Endometrial microvascular endothelial cells (primary cell): ENCODE data around the gene IFNG. TPM values are rescaled to one million over a fixed set of nuclear protein-coding genes. Genes with fewer than 3 reads are reported as not detected.
"Not testable (repeated sequence)": the region's sequence is repeated elsewhere in the genome, so short reads cannot be mapped to it uniquely, and the experiment has no call there.

Source experiments
- in situ Hi-C: cut with HindIII; loops from 2 replicates; pipeline ENCODE4 v1.10.0; 2017; ENCODE audit warnings: low sequenced_read_pairs, low pct_unique_long_range_greater_than_20kb; ENCODE audit errors: inconsistent ontology term
- total RNA-seq: library from RNA; depleted of rRNA; stranded (reverse); fragments of >200 nt; gene quantifications from one replicate; pipeline ENCODE4 v1.2.3, GENCODE V29; 2015; ENCODE audit errors: inconsistent ontology term

IFNG gene
- not detected for total RNA-seq

DNA sequence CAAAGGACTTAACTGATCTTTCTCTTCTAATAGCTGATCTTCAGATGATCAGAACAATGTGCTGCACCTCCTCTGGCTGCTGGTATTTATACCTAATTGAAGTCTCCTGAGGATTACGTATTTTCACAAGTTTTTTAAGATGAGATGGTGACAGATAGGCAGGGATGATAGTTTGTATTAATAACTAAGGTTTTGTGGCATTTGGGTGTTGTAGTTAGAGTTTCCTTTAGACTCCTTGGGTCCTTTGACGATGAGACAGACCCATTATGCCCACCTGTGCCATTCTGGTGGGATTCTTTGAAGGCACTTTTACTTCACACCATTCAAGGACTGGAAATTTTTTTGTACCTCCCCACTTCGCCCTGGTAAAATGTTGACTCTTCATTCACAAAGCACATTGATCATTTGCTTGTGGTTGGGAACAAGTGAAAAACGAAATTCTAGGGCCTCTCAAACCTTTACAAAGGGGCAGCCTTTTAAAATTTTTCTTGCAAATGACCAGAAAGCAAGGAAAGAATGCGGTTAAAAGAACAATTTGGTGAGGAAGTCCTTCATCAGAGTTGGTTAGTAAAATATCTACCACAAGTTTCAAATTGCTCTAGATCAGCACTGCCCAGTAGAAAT is at the start of gene IFNG:
IFNG (minus strand) TSS at position 60 of the 624 bp plus-strand sequence. CDS start 125 bp downstream, outside the sequence.
- in situ Hi-C loops, result no loop called here

DNA sequence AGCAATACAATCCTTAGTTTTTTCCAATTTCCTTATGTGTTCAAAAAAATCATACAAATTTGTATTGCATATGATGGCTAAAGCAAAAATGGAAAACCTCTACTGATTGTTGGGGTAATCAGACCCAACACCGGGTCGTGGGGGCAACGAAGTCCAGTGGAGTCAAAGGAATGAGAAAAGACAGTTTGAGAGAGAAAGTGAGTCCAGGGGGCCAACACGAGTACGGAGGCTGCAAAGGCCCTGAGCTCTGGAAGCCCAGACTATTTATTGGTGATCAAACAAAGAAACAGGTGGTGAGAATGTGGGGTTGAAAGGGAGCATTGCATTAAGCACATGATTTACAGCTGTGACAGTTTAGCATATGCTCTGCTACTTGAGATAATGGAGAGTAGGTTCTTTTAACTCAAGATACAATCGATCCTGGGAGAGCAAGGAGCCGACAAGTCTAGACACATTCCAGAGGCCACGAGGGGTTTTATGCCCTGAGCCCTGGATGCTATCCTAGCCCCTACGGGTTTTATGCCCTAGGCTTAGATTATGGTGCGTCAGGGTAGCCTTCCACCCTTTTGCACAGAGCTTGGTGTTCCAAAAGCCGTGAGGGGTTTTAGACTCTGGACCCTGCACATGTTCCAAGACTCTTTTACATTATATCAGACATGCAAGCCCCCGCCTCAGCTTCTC is 49.6 kb upstream of the IFNG start:
- in situ Hi-C loops, result not testable (repeated sequence)

DNA sequence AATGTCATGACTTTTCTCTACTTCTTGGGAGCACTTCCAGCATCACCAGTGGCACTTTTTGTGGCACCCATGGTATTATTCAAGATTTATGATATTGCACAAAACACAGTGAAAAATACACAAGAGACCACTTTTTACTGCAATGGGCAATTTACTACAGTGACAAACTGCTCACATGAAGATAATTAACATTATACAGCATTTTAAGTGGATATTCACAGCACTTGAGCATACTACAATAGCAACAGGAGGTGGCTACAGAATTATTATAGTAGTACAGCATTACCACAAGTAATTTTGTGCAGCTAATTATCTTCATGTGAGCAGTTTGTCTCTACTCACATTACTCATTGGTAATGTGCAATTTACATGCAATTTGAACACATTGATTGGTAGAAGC is 47.7 kb upstream of the IFNG start:
- in situ Hi-C loops, result no loop called here

DNA sequence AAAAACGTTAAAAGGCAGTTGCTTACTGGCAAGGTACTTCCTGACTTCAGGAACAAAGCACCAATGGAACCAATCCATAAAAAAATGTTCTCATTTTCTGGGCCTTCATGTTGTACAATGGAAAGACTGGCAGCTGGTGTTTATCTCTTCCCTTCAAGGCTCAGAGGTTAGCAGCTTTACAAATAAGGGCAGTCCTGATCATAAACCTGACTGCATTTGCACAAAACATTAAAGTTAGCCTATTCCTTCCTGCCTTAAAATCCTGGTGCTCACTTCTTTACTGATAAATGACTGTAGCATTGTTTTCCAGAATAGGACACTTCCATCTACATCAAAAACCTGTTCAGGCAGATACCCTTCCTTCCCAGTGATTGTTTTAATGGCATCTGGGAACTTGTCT is 46.9 kb upstream of the IFNG start:
- in situ Hi-C loops, result no loop called here

DNA sequence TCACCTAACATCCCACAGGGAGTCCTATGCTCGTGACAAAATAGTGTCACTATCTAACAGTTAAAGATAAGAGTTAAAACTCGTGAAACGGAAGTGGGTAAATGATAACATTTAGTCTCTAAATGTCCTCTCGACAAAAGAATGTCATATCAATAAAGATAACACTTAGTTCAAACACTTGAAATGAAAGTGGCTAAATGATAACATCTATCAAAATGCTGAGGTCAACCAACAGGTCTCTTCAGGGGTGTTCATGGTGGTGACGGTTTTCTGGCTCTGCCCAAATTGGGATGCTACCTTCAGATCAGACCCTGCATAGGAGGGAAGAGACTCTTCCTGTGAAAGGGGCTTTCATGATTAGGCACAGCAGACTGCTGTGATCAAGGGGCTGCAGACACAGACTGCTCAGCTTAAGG is 43.9 kb upstream of the IFNG start:
- in situ Hi-C loops, result no loop called here

DNA sequence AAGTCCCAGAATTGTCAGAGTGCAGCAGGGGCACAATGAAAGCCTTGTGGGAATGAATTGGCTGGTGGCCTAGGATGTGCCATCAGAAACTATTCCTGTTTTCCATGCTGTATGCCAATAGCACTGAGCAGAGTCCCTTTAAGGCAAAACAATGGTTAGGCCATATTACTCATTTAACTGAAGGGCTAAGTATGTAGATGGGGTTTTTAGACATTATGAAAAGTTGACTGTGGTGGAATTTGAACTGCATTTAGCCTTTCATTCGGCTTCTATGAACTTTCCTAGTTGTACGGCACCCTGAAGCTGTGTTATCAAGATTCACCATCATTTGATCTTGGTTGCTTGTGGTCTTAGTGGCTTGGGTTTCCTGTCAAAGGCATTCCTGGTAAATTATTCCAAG is 41.3 kb upstream of the IFNG start:
- in situ Hi-C loops, result no loop called here

DNA sequence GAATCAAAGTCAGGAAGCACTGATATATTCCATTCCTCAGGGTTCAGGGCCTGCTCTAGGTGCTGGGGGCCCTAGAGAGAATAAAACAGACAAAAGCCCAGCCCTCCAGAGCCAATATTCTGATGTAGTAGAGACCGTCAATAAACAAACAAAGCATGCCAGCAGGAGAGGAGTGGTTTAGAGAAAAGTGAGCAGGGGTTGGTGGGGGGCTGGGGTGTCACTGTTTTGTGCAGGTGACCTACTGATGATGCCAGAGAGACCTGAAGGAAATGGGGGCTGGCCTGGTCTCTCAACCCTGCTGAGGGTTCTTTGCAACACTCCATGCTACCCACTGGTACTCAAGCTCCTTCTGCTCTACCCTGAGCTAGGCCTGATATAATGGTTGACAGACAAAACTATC is 39.6 kb upstream of the IFNG start:
- in situ Hi-C loops, result no loop called here

DNA sequence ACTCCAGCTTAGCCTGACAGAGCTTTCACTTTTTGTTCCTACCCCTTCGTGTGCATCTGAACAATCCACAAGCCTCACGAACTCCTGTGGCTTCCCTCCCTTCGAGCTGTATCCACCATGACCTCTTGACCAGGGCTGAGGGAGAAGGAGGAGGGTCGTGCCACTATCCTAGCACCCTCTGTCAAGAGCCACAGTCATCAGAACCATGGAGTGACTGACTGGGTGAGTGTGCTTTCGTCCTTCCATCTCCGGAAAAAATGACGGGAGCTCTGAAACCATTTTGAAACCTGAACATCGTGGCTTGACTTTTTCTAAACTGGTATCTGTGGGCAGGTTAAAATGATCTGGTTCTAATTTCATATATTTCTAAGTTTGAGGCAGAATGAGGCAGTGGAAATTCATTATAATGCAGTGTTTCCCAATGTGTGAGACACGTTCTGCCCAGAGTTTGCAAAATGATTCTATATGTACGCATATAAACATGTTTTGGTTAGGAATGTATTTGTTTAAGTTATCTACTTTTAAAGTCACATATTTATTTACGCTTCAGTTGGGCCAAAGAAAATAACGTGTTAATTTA is 39.1 kb upstream of the IFNG start:
- in situ Hi-C loops, result no loop called here

DNA sequence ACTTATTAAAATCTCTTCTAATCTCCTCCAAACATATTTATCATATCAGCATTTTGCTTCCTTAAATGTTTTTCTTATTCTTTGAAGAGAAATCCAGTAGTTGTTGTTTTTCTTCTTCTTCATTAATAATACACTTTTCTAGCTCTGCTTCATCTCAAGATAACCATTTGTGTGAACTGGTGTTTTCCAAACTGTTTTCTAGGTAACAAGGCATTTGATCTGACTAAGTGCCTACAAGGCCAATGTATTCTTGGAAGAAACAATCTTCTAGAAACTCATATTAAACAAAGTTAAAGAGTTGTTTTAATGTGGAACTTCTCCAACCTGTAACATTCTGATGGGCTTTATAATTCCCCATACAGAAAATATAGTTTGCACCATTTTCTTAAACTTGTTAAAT is 30.8 kb upstream of the IFNG start:
- in situ Hi-C loops, result no loop called here

DNA sequence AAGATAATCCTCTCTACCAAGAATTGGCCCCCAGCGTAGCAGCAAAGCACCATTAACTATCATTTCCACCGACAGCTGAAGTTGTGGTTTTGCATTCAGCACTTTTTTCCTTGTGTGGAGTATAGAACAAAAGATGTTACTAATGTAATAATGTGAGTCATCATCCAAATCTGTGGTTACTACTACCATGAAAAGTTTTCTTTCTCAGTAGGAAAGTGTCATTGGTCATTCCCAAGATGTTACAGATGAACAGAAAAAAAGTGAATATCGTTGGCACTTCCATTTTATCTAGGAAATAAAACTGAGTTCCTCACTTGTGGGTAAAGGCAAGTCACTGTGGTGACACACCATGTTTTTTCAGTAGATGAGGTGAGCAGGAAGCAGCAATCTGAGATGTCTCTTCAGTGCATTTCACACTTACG is 30.3 kb upstream of the IFNG start:
- in situ Hi-C loops, result no loop called here

DNA sequence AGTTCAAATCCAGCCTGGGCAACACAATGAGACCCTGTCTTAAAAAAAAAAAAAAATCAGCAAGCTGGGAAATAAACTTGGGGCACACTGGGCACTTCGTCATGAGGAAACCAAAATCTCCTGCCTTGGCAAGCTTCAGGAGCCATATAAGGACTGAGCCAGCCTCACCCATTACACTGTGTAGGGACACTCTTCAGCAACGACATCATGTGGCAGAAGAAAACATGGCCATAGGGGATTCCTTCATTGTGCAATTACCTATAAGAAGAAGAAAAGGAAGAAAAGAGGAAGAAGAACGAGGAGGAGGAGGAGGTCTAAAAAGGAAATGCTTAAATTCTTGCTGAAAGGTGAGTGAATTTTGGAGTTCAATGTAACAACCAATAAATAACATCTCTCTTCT is 26.1 kb upstream of the IFNG start:
- in situ Hi-C loops, result no loop called here

DNA sequence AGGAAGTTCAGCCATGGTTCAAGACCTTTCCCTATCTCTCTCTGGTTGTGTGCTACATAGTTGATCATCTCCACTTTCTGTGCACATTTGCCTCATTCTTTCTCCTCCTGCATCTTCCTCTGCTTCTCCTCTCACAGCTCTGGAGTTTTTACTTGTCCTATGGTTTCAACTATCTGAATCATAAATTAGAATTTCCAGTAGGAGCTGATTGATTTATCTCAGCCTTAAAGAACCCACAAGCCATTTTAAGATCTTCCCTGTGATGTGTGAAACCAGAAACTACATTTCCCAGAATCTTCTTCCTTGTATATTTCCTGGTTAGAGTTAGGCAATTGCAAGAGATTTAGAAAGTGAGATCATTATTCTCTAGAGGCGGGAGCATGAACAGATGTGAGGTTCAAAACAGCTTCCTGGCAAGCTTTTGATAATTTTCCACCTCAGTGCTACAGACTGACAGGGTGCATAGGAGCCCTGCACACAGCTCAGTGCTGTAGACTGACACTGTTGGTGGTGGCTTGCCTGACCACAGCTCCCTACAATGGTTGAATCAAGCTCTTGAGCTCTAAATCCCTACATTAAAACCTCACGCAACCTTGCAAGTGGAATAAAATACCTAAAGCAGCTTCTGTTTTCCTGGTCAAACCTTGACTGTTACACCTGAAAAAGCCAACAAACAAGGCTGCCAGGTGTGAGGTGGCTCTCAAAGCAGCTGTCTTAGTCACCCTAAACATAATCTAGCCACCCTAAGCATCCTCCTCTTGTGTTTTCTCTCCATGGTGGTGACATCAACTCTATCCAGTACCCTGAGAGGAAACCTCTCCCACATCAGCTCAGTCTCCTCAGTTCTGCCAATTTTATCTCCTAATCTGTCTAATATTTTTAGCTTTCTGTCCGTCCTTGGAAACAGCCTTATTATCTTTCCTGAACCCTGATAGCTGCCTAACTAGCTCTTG is 21.5 kb upstream of the IFNG start:
- in situ Hi-C loops, result no loop called here

DNA sequence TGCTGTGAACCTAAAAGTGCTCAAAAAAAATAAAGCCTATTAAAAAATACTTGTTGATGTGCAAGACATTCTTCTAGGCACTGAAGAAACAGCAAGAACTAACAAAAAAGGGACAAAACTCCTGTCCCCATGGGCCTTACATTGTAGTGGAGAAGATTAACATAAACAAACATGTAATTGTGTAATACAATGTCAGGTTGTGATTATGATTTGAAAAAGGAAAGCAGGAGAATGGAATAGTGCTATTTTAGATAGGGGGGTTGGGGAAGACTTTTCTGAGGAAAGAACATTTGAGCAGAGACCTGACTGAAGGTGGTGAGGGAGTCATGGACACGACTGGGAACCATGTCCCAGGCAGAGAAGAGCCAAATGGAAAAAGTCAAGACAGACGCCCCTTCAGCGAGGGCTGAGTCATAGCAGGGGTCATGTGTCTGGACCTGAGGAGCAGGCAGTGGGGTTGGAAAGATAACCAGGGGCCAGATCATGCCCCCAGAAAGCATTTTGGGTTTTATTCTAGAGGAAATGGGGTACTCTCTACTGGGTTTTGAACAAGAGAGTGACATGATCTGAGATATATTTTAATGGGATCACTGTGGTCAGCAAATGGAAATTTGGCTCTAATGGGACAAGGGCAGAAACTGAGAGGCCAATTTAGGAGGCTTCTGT is 19.4 kb upstream of the IFNG start:
- in situ Hi-C loops, result no loop called here

DNA sequence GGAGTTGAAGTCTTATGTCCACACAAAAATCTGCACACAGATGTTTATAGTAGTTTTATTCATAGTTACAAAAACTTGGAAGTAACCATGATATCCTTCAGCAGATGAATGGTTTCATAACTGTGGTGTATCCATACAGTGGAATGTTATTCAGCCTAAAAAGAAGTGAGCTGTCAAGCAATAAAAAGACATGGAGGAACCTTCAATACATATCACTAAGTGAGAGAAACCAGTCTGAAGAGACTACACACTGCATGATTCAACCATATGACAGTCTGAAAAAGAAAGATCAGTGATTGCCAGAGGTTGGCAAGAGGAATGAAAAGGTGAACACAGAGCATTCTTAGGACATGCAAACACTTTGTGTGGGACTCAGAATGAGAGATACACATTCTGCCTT is 18.6 kb upstream of the IFNG start:
- in situ Hi-C loops, result no loop called here

DNA sequence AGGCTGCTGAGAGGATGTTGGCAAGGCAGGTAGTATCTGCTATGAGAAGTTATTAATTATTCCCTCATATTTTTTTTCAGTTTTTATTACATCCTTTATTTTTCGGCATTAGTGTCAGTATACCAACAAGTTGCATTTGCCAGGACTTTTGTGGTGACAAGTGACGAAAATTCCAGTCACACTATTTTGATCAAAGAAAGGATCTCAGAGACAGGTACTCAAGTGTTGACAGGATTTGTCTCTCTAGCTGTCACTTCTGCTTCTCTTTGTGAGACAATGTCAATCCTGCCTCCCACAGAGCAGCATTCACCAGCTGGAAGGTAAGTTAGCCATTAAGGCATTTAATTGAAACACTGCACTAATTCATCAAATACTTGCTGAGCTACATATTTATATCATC is 18.0 kb upstream of the IFNG start:
- in situ Hi-C loops, result no loop called here

DNA sequence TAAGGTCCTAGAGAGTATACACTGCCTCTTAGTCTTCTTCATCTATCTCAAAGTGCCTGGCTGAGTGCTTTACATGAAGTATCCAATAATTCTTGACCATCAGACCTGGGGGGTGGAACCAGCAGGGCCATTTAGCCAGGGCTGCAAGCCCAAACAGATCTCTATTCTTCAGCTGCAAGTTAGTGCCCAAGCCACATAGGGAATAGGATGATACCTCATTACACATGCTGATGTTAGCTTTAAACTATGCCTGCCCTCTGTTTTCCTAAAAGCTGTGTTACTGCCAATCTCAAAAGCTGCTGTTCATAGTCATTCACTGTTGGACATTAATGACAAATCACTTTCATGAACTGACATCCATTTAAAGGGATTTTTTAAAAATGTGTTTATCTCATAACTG is 16.7 kb upstream of the IFNG start:
- in situ Hi-C loops, result no loop called here

DNA sequence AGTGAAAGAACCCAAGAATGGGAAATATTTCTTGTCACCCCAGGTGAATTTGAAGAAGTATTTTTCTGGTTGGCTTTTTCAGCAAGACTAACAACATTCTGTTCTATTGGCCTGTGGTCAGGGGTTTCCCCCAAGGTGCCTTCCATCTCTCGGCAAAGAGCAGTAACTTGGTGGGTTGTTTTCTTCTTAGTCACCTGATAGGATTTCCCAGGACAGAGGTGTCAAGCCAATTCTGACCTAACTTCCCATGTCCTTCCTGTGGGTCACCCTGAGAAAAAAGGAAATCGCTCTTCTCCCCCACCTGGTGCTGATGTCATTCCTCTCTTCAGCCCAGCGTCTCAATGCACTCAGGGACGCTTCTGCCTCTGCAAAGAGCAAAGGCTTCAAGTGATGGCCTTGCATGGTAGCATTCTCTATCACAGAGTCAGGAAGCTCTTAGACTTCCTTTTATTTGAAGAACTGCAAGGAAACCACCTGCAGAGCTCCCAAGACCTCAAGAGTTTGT is 16.1 kb upstream of the IFNG start:
- in situ Hi-C loops, result no loop called here

DNA sequence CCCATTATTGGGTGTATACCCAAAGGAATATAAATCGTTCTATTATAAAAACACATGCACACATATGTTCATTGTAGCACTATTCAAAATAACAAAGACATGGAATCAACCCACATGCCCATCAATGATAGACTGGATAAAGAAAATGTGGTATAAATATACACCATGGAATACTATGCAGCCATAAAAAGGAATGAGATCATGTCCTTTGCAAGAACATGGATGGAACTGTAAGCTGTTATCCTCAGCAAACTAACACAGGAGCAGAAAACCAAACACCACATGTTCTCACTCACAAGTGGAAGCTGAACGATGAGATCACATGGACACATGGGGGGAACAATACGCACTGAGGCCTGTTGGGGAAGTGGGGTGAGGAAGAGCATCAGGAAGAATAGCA is 15.2 kb upstream of the IFNG start:
- in situ Hi-C loops, result not testable (repeated sequence)

DNA sequence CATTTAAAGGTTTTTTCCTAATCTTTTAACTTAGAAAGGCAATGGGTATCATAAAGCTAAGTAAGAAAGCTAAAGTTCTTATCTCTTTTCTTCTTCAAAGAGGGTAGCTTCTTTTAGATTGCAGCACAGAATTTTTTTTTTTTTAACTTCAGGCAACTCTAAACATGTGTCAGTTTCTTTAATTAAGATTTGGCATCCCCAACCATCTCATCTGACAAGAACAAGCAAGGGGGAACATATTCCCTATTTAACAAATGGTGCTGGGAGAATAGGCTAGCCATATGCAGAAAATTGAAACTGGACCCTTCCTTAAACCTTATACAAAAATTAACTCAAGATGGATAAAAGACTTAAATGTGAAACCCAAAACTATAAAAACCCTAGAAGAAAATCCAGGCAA is 14.3 kb upstream of the IFNG start:
- in situ Hi-C loops, result no loop called here
